Measurements from ENCODE around the gene GALNT9. TPM values are rescaled to one million over a fixed set of nuclear protein-coding genes. Genes with fewer than 3 reads are reported as not detected.

Gene GALNT9
- total RNA-seq, 4 donors from 2014 or later, result 1.6 TPM; not detected in 3

DNA sequence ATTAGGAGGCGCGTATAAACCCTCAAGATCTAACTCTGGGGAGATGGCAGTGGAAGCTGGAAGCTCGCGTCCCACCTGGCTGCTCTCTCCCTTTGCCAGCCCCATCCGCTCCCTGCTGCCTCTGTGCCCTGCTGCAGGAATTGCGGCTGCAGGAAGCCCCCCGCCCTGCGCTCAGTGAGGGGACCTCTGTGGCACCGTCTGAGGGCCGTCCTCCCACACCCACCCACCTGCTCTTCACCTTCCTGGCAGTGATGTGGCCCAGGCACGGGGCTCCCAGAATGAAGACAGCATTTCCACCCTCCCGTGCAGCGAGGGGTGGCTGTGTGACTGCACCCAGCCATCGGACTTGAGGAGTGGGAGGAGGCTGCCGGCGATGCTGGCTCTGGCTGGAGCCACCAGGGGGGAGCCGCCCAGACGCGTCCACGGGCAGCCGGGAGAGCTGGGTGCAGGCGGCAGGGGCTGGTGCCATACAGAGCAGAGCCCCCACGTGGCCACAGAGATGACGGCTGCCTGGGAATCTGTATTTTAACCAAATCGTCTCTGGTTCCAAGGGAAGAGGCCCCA lies 28.3 kb upstream of the GALNT9 start:
- no peak for DNase-seq (ENCODE audit: low spot score in 2 of 2)
- Histone ChIP-seq H3K27me3 (peaks cover 0 to 31% of the 10 kb centered on the region in 2 donors), H3K4me3 (no peak overlapping the region), H3K9me3 (peaks cover 0 to 6% (median 0%) of the 10 kb centered on the region in 4 donors), H3K4me1 (no peaks in the 10 kb centered on the region), H3K27ac (no peak overlapping the region), H3K36me3 (no peaks in the 10 kb centered on the region)
- TF ChIP-seq, protein P1, sequence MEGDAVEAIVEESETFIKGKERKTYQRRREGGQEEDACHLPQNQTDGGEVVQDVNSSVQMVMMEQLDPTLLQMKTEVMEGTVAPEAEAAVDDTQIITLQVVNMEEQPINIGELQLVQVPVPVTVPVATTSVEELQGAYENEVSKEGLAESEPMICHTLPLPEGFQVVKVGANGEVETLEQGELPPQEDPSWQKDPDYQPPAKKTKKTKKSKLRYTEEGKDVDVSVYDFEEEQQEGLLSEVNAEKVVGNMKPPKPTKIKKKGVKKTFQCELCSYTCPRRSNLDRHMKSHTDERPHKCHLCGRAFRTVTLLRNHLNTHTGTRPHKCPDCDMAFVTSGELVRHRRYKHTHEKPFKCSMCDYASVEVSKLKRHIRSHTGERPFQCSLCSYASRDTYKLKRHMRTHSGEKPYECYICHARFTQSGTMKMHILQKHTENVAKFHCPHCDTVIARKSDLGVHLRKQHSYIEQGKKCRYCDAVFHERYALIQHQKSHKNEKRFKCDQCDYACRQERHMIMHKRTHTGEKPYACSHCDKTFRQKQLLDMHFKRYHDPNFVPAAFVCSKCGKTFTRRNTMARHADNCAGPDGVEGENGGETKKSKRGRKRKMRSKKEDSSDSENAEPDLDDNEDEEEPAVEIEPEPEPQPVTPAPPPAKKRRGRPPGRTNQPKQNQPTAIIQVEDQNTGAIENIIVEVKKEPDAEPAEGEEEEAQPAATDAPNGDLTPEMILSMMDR (IDR thresholded peaks at IDR 0.05), result no peak
- TF ChIP-seq POLR2A (IDR thresholded peaks at IDR 0.05) (no peak), EP300 (IDR thresholded peaks at IDR 0.05) (no peak)
- WGBS, 2 donors, result 80 to 89% methylated on average over 17 to 20 of the region's 25 CpGs

- H3K27ac ChIP-seq, result no peak overlapping the region
- H3K4me1 ChIP-seq, result no peaks in the 10 kb centered on the region
- H3K27me3 ChIP-seq, result peaks cover 0 to 38% of the 10 kb centered on the region in 2 donors
- H3K36me3 ChIP-seq, result no peaks in the 10 kb centered on the region
- peaks cover 0 to 8% (median 0%) of the 10 kb centered on the region in 4 donors for H3K9me3 ChIP-seq
- no peak for DNase-seq (ENCODE audit: low spot score in 2 of 2)
- 56 to 60% methylated on average over 28 to 30 of the region's 37 CpGs for WGBS, 2 donors
- no peak for TF ChIP-seq POLR2A (IDR thresholded peaks at IDR 0.05)
- TF ChIP-seq EP300 (IDR thresholded peaks at IDR 0.05), result no peak
- TF ChIP-seq, protein P1 (IDR thresholded peaks at IDR 0.05), result no peak
- H3K4me3 ChIP-seq, result no peak overlapping the region
Observed at GRCh38 chr12:132356691-132357622, 27.6 kb upstream of the GALNT9 start.

GRCh38 chr12:132355742-132356681 lies 26.6 kb upstream of the GALNT9 start:
- no peak overlapping the region for H3K4me3 ChIP-seq
- TF ChIP-seq, protein P1 (IDR thresholded peaks at IDR 0.05), result no peak
- no peak for TF ChIP-seq POLR2A (IDR thresholded peaks at IDR 0.05)
- TF ChIP-seq EP300 (IDR thresholded peaks at IDR 0.05), result no peak
- H3K9me3 ChIP-seq, result peaks cover 0 to 8% (median 0%) of the 10 kb centered on the region in 4 donors
- no peak overlapping the region for H3K27ac ChIP-seq
- no peak for DNase-seq (ENCODE audit: low spot score in 2 of 2)
- H3K27me3 ChIP-seq, result peaks cover 0 to 39% of the 10 kb centered on the region in 2 donors
- no peaks in the 10 kb centered on the region for H3K36me3 ChIP-seq
- no peaks in the 10 kb centered on the region for H3K4me1 ChIP-seq
- 84 to 85% methylated on average over 29 to 31 of the region's 31 CpGs for WGBS, 2 donors

DNA sequence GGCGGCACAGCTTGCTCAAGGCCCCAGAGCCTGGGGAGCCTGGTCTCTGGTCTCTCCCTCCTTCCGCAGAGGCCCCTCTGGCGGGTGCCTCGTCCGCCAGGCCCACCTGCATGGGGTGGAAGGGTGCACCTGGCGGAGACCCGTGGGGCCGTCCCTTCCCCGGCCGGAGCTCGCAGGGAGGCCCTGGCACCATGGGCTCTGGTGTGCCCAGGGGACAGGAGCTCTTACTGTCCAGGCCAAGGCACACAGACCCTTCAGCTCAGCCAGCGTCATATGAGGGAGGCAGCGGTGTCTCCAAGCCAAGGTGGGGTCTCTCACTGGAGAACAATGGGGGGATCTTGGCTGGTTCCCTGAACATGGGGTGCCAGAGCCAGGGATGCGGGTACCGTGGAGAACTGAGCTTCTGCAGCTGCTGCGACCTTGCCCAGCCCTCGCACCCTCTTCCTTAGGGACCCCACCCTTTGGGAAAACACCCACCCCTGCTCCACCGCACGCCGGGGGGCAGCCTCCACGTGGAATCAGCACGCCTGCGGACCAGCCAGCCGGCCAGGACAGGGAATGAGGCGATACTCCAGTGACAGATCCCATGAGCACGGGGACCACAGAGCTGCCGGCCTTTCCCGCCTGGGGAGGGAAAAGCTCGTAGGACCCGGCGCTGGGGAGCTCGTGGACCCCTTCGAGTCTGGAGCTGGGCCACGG lies 25.7 kb upstream of the GALNT9 start:
- H3K4me3 ChIP-seq, result no peak overlapping the region
- peaks cover 0 to 39% of the 10 kb centered on the region in 2 donors for H3K27me3 ChIP-seq
- H3K36me3 ChIP-seq, result no peaks in the 10 kb centered on the region
- 89 to 90% methylated on average over 20 to 31 of the region's 34 CpGs for WGBS, 2 donors
- H3K27ac ChIP-seq, result no peak overlapping the region
- peaks cover 0 to 8% (median 0%) of the 10 kb centered on the region in 4 donors for H3K9me3 ChIP-seq
- TF ChIP-seq, protein P1 (IDR thresholded peaks at IDR 0.05), result no peak
- no peak for TF ChIP-seq EP300 (IDR thresholded peaks at IDR 0.05)
- TF ChIP-seq POLR2A (IDR thresholded peaks at IDR 0.05), result no peak
- DNase-seq (ENCODE audit: low spot score in 2 of 2), result no peak
- no peaks in the 10 kb centered on the region for H3K4me1 ChIP-seq

Data from tibial nerve (tissue), 4 donors.